GM19328 (cell line): ENCODE data around the gene PRAMEF18.
"Not testable (repeated sequence)": the region's sequence is repeated elsewhere in the genome, so short reads cannot be mapped to it uniquely, and the experiment has no call there.

Experiments used
- ATAC-seq: cut with Tn5 transposase; IDR thresholded peaks from one replicate; pipeline ENCODE4 v1.9.1; 2021; ENCODE audit warnings: mild to moderate bottlenecking, moderate library complexity; ENCODE audit not compliant: unreplicated experiment

PRAMEF18 gene

DNA sequence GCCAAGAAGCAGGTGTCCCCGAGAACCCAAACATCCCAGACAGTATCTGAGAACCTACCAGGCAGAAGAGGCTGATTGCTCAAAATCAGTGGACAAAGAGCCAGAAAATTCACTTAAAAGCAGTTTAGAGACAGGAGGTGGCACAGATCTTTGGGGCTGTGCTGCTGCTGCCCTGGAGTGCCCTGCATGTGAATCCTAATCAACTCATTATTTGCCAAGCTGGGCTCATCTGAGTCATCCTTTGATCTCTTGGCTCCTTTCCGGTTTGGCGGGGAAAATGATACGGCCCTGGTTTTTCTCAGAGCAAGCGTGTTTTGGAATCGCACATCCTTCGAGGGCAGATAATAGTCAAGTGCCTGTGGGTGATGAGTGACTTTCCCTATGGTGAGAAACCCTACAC lies 9.3 kb downstream of the PRAMEF18 start:
- ATAC-seq: not testable (repeated sequence)

DNA sequence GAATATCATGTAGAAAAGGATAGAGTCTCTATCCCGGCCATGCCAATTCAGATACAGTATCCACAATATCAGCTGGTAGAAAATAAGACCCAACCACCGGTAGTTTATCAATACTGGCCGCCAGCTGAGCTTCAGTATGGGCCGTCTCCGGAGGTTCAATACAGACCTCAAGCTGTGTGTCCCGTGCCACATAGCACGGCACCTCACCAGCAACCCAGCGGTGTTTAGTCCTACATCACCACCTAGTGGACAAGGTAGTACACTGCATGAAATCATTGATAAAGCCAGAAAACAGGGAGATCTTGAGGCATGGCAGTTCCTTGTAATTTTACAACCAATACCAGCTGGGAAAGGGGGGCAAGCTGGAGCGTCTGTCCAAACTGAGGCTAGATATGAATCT lies 17.2 kb downstream of the PRAMEF18 start:
- not testable (repeated sequence) for ATAC-seq

DNA sequence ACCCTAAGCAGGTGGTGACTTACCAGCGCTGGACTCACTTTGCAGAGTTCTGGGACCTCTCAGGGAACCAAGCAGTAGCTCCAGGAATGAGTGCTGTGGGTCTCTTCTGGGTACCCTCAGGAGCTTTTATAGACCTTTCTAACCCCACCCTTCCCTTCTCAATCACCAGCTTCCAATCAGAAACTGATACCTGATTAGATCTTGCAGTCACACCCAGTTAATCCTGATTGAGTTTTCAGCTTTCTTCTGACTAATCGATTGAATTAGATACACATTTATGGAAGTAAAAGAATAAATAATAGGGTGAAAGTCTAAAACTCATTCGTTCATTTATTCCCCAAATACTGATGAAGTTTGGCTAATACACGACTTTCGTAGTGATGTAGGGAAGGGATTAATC lies 24.6 kb downstream of the PRAMEF18 start, which contains the start of gene PRAMEF13:
Gene PRAMEF13, minus strand, starts transcription at position 101 of the 400 bp plus-strand sequence. CDS start 1,820 bp downstream, outside the sequence.
- not testable (repeated sequence) for ATAC-seq
